Measurements from ENCODE around the gene CHRNA4. TPM values are rescaled to one million over a fixed set of nuclear protein-coding genes. Genes with fewer than 3 reads are reported as not detected.

CHRNA4 gene
- not detected in 2 replicates for total RNA-seq

GRCh38 chr20:63360850-63361518, at the start of gene CHRNA4:
Gene CHRNA4 (minus strand): TSS chr20:63361349. CDS start chr20:63361165, 184 bp downstream.

Other genes with a start within 250 kb of the CHRNA4 start
- gene YTHDF1, start 145.2 kb downstream of the CHRNA4 start, total RNA-seq: 19.3 and 26.0 TPM in 2 replicates
- 0.72 TPM in 1 of 2 replicates, not detected in the other for gene BIRC7, start 125.4 kb downstream of the CHRNA4 start, total RNA-seq
- gene NKAIN4, start 106.9 kb downstream of the CHRNA4 start, total RNA-seq: 1.2 TPM in 1 of 2 replicates, not detected in the other
- 34.5 and 55.9 TPM in 2 replicates for gene ARFGAP1, start 88.5 kb downstream of the CHRNA4 start, total RNA-seq
- not detected in 2 replicates for gene COL20A1, start 68.2 kb downstream of the CHRNA4 start, total RNA-seq
- not detected in 2 replicates for gene KCNQ2, start 111.3 kb upstream of the CHRNA4 start, total RNA-seq
- 0.43 and 0.96 TPM in 2 replicates for gene EEF1A2, start 137.7 kb upstream of the CHRNA4 start, total RNA-seq
- 66.5 and 77.1 TPM in 2 replicates for gene PPDPF, start 159.4 kb upstream of the CHRNA4 start, total RNA-seq
- 31.1 and 59.7 TPM in 2 replicates for gene PTK6, start 176.0 kb upstream of the CHRNA4 start, total RNA-seq
- gene SRMS, start 186.4 kb upstream of the CHRNA4 start, total RNA-seq: 0.43 TPM in 1 of 2 replicates, not detected in the other
- 0.85 and 3.1 TPM in 2 replicates for gene FNDC11, start 192.8 kb upstream of the CHRNA4 start, total RNA-seq
- gene HELZ2, start 212.9 kb upstream of the CHRNA4 start, total RNA-seq: 20.7 and 80.2 TPM in 2 replicates